ENCODE results near the gene HMCN2.

DNA sequence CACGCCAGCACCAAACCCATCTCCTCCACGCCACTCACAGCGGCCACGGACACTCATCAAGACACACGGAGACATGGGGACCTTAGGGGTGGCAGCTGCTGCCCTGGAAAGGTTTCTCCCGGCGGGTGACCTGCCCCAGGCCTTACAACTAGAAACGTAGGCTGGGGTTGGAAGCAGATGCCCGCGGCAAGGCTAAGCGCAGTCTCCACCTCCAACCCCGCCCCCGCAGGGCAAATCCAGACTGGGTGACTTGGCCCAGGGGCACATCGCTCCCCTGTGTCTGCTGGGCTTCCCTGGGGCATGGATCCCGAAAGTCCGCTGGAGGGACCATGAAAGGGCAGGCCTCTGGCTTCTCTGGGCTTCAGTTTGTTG, 167.2 kb downstream of the HMCN2 start:
- TF ChIP-seq, protein P1, sequence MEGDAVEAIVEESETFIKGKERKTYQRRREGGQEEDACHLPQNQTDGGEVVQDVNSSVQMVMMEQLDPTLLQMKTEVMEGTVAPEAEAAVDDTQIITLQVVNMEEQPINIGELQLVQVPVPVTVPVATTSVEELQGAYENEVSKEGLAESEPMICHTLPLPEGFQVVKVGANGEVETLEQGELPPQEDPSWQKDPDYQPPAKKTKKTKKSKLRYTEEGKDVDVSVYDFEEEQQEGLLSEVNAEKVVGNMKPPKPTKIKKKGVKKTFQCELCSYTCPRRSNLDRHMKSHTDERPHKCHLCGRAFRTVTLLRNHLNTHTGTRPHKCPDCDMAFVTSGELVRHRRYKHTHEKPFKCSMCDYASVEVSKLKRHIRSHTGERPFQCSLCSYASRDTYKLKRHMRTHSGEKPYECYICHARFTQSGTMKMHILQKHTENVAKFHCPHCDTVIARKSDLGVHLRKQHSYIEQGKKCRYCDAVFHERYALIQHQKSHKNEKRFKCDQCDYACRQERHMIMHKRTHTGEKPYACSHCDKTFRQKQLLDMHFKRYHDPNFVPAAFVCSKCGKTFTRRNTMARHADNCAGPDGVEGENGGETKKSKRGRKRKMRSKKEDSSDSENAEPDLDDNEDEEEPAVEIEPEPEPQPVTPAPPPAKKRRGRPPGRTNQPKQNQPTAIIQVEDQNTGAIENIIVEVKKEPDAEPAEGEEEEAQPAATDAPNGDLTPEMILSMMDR (IDR thresholded peaks at IDR 0.05), result no peak
- TF ChIP-seq EZH2 (IDR thresholded peaks at IDR 0.05) (no peak), EZH2phosphoT487 (IDR thresholded peaks at IDR 0.05) (no peak)

Data from neural progenitor cell (in vitro differentiated cells).